Lower lobe of right lung (tissue), 2 donors: ENCODE measurements around the gene PTPRN2. TPM values are rescaled to one million over a fixed set of nuclear protein-coding genes. Genes with fewer than 3 reads are reported as not detected.

Experiments
- ATAC-seq, 2 donors: fragments of 200-7000 bp; cut with Tn5 transposase; one replicate each; pipeline ENCODE4 v1.9.1; 2020 to 2022; ENCODE audit warnings: mild to moderate bottlenecking in 2 of 2, moderate library complexity in 2 of 2
- DNase-seq: peaks from one replicate; pipeline ENCODE4 v3.0.0-alpha.2; 2020
- H3K27ac ChIP-seq: fragments of 200-600 bp; one replicate; pipeline ENCODE4 v1.8.0; 2022
- H3K27me3 ChIP-seq: fragments of 200-600 bp; one replicate; pipeline ENCODE4 v1.8.0; 2022; ENCODE audit warnings: low read depth
- H3K36me3 ChIP-seq: fragments of 200-600 bp; one replicate; pipeline ENCODE4 v1.8.0; 2022; ENCODE audit warnings: mild to moderate bottlenecking
- H3K4me1 ChIP-seq: fragments of 200-600 bp; one replicate; pipeline ENCODE4 v1.8.0; 2022
- H3K4me3 ChIP-seq: fragments of 200-600 bp; one replicate; pipeline ENCODE4 v1.8.0; 2022; ENCODE audit warnings: mild to moderate bottlenecking
- H3K9me3 ChIP-seq: fragments of 200-600 bp; one replicate; pipeline ENCODE4 v1.8.0; 2022
- intact Hi-C: fragments of 100-400 bp; cut with DNase I; formaldehyde crosslinking; loops from one replicate; pipeline ENCODE4 v1.11.0; 2022
- total RNA-seq: library from RNA; stranded (reverse); fragmentation: NEBNext Ultra II Directional; extraction: Animal tissue kit (Norgen Biotek cat#: 25700); gene quantifications from one replicate; pipeline ENCODE4 v1.2.1, GENCODE V29; 2021
- TF ChIP-seq, protein P1 (sequence below): fragments of 200-600 bp; IDR thresholded peaks from one replicate; pipeline ENCODE4 v1.8.0; 2022; ENCODE audit warnings: antibody characterized with exemption, mild to moderate bottlenecking
- donor health status: DM: no; HTN: yes; CAD: no; lungs with severe emphysema.

PTPRN2 gene
- total RNA-seq, 1 donor from 2014 or later: 6.8 TPM

DNA sequence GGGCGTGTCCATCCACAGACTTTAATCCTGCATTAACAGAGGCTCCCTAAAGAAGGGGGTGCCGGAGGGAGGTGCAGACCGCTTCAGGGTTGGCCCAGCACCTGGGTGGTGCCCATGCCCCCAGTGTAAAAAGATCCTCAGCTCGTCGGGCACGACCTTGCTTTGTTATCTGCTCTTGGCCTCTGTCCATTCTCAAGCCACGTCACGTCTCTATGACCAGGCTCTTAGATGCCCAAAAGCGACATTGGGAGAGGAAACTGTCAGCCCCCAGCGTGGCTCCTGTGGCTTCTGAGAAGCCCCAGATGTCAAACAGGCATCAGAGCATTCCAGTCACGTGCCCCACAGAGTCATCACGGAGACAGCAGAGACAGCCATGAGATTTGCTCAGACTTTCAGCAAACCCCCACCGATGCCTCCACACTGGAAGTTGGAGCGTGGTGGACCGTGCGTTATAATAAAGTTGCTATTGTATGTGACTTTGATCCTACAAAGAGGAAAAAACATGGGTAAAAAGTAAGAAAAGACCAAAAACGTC is 55.5 kb downstream of the PTPRN2 start:
- TF ChIP-seq, protein P1, sequence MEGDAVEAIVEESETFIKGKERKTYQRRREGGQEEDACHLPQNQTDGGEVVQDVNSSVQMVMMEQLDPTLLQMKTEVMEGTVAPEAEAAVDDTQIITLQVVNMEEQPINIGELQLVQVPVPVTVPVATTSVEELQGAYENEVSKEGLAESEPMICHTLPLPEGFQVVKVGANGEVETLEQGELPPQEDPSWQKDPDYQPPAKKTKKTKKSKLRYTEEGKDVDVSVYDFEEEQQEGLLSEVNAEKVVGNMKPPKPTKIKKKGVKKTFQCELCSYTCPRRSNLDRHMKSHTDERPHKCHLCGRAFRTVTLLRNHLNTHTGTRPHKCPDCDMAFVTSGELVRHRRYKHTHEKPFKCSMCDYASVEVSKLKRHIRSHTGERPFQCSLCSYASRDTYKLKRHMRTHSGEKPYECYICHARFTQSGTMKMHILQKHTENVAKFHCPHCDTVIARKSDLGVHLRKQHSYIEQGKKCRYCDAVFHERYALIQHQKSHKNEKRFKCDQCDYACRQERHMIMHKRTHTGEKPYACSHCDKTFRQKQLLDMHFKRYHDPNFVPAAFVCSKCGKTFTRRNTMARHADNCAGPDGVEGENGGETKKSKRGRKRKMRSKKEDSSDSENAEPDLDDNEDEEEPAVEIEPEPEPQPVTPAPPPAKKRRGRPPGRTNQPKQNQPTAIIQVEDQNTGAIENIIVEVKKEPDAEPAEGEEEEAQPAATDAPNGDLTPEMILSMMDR: no peak
- ATAC-seq: no peak
- no peak for DNase-seq
- H3K9me3 ChIP-seq: no peaks in the 10 kb centered on the region
- H3K27me3 ChIP-seq: no peaks in the 10 kb centered on the region
- H3K27ac ChIP-seq: no peak overlapping the region
- H3K36me3 ChIP-seq: no peaks in the 10 kb centered on the region
- intact Hi-C loops: no loop called here
- no peak overlapping the region for H3K4me3 ChIP-seq
- H3K4me1 ChIP-seq: no peaks in the 10 kb centered on the region

DNA sequence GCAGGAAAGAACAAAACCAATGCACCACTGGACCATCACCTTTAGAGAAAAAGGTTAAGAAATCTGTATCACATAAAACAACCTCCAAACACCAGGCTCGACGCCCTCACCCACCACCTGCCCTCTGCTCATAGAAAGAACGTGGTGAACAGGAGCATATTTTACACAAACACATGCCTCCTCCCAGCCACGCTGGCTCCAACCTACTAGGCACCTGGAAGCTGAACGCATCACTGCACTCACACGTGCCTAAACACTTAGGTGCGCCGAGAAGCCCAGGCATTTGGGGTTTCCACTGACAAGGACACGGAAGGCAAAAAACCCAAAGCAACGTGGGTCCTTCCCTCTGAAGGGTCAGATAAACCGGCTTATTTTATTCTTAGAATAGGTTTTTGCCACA is 56.0 kb downstream of the PTPRN2 start:
- no peak for ATAC-seq
- no peak for DNase-seq
- intact Hi-C loops: no loop called here
- no peak overlapping the region for H3K27ac ChIP-seq
- H3K4me3 ChIP-seq: no peak overlapping the region
- no peaks in the 10 kb centered on the region for H3K9me3 ChIP-seq
- no peaks in the 10 kb centered on the region for H3K27me3 ChIP-seq
- no peaks in the 10 kb centered on the region for H3K4me1 ChIP-seq
- TF ChIP-seq, protein P1: no peak
- H3K36me3 ChIP-seq: no peaks in the 10 kb centered on the region

DNA sequence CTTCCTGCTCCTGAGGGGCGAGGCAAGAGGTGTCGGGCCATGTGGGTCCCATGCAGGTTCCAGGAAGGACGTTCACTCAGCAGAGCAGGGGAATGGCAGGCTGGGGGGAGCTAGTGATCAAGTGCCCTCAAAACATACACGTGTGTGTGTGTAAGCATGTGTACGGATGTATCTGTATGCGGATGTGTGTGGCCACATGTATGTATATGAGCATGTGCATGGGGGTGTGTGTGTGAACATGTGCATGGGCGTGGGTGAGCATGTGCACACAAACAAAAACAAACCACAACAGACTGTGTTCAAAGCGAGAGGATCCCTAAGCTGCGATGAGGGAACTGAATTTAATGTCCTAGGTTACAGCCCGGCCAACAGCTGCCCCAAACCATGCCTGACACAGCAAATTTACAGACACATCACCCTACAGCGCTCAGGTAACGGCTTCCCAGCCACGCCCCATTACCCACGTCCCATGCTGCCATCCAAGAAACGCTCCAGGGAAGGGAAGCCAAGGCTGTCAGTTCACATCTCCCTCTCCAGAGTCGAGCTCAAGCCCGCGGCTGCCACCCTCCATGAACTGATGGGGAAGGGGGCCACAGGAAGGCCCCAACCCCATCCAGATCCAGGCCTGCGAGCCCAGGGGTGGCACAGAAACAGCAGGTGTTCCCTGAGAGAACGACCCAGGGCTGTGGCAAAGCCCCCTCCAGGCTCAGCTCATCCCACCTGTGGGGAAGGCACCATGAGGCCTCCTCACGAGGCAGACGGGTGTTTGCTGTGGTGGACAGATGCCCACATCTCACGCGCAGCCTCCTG is 56.6 kb downstream of the PTPRN2 start:
- no peaks in the 10 kb centered on the region for H3K36me3 ChIP-seq
- intact Hi-C loops: no loop called here
- no peaks in the 10 kb centered on the region for H3K4me1 ChIP-seq
- no peak overlapping the region for H3K27ac ChIP-seq
- H3K9me3 ChIP-seq: no peaks in the 10 kb centered on the region
- H3K27me3 ChIP-seq: no peaks in the 10 kb centered on the region
- TF ChIP-seq, protein P1: no peak
- no peak overlapping the region for H3K4me3 ChIP-seq
- ATAC-seq: no peak
- DNase-seq: no peak

DNA sequence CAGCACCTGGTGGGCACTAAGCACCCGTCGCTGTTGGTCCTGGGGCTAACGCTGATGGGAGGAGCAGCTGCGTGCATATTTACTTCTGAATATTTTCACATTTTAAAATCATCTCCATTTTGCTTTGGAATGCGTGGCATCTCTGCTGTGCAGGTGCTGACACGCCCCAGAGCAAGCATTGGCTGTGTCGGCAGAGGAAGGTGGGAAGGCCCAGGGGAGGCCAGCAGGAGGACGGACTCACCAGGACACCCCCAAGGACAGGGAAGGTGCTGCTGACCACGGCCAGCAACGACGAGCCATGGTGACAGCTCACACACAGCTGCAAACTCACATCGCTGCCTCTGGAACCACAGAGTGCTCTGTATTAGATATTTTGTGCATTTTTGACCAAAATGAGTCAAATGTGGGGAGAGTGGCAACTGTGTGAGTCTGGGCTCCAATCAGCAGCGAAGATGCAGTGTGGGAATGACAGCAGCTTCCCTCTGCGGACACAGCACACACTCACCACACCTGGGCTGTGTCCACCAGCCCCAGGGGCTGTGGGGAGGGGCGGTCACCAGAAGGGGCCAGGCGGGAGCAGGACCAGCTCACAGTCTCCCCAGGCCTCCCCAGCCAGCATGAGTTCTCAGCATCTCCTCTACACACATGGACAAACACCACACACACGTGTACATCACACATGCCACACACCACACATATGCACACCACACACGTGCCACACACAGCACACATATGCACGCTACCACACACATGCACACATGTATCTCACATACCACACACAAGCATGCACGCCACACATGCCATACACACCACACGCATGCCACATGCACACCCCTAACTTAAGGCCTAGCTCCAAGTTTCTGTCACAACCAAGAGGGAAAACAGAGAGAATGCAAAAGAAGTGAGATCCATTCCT is 58.2 kb downstream of the PTPRN2 start:
- ATAC-seq: peak in 1 of 2 donors; percentile 22
- Histone ChIP-seq H3K4me1 (no peaks in the 10 kb centered on the region), H3K36me3 (no peaks in the 10 kb centered on the region), H3K27ac (no peak overlapping the region), H3K9me3 (no peaks in the 10 kb centered on the region), H3K4me3 (no peak overlapping the region), H3K27me3 (no peaks in the 10 kb centered on the region)
- TF ChIP-seq, protein P1: no peak
- no peak for DNase-seq
- intact Hi-C loops: no loop called here

DNA sequence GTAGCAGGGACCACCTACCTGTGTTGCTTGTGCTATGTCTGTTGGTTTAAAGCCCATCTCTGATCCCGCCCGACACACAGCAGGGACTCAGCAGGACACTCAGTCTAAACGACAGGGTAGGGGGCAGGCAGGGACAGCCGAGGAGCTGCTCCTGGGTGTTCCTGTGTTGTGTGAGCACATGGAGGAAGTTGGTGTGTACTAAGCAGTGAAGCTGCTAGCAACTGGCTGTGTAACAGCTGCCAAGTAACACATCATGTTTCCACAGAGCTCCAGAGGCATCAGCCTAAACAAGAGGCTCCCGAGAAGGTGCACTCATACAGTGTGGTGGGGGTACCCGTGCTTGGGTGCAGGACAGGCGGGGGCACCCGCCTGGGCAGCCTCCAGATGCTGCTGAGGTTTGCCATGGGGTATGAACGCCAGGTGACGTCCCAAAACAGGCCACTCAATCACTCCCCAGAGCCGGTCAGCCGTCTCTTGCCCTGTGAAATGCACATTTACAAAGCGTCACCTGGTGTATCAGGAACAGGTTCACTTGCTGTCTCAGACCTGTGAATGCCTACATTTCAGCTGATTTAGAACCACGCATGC is 59.6 kb downstream of the PTPRN2 start:
- H3K4me1 ChIP-seq: no peaks in the 10 kb centered on the region
- no peak overlapping the region for H3K27ac ChIP-seq
- H3K9me3 ChIP-seq: no peaks in the 10 kb centered on the region
- ATAC-seq (no peak), DNase-seq (no peak)
- intact Hi-C loops: no loop called here
- H3K4me3 ChIP-seq: no peak overlapping the region
- TF ChIP-seq, protein P1: no peak
- no peaks in the 10 kb centered on the region for H3K27me3 ChIP-seq
- H3K36me3 ChIP-seq: no peaks in the 10 kb centered on the region
